ENCODE data around the gene FRMD6. TPM values are rescaled to one million over a fixed set of nuclear protein-coding genes. Genes with fewer than 3 reads are reported as not detected.

FRMD6 gene
- total RNA-seq, 1 donor from 2014 or later, result 136 TPM

DNA sequence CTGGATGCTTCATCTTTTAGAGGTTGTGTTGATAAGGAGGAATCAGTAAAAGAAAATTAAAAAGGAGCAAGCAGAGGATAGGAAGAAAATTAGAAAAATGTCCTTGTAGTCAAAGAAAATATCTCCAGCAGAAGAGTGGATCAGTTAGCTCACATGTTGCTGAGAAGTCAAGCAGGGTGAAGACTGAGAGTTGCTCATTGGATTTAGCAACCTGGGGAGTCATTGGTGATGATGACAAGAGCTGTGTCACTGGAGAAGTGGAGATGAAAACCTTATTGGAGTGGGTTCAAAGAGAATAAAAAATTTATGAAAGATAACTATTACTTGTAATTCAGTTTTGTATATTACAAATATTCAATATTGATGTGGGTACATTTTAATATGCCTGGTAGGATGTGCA, 9.8 kb downstream of the FRMD6 start:
- H3K27me3 ChIP-seq (ENCODE audit: control insufficient read depth, insufficient read depth, low read length), result no peaks in the 10 kb centered on the region
- TF ChIP-seq, protein P1, sequence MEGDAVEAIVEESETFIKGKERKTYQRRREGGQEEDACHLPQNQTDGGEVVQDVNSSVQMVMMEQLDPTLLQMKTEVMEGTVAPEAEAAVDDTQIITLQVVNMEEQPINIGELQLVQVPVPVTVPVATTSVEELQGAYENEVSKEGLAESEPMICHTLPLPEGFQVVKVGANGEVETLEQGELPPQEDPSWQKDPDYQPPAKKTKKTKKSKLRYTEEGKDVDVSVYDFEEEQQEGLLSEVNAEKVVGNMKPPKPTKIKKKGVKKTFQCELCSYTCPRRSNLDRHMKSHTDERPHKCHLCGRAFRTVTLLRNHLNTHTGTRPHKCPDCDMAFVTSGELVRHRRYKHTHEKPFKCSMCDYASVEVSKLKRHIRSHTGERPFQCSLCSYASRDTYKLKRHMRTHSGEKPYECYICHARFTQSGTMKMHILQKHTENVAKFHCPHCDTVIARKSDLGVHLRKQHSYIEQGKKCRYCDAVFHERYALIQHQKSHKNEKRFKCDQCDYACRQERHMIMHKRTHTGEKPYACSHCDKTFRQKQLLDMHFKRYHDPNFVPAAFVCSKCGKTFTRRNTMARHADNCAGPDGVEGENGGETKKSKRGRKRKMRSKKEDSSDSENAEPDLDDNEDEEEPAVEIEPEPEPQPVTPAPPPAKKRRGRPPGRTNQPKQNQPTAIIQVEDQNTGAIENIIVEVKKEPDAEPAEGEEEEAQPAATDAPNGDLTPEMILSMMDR (IDR thresholded peaks at IDR 0.05; ENCODE audit: insufficient read depth, low read length, severe bottlenecking), result no peak
- DNase-seq (ENCODE audit: low read depth) (no peak), FAIRE-seq (no peak)
- H3K4me3 ChIP-seq (ENCODE audit: low read depth, low read length), result no peak overlapping the region
- peaks cover 3% of the 10 kb centered on the region for H3K36me3 ChIP-seq (ENCODE audit: control insufficient read depth, insufficient read depth, low read length)

DNA sequence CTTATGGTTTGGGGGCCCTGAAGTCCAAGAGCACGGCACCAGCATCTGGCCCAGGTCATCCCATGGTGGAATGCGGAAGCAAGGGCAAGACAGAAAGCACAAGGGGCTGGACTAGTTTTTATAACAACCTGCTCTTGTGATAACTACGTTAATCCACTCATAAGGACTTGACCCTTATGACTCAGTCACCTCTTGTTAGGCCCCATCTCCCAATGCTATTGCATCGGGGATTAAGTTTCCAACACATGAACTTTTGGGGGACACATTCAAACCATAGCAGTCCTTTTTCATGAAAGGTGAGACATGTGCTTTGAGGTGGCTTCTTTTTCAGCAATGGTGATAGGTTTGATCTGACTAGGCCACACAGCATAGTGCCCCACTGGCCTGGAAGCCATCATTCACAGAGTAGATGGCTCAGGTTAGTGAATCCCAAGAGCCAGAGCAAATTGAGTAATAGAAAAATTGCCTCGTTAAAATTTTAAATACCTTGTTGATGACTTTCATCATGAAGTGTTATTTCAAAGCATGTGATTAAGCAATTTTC, 12.1 kb downstream of the FRMD6 start:
- Histone ChIP-seq H3K4me3 (ENCODE audit: low read depth, low read length) (no peak overlapping the region), H3K27me3 (ENCODE audit: control insufficient read depth, insufficient read depth, low read length) (no peaks in the 10 kb centered on the region), H3K36me3 (ENCODE audit: control insufficient read depth, insufficient read depth, low read length) (peaks cover 2% of the 10 kb centered on the region)
- no peak for FAIRE-seq
- TF ChIP-seq, protein P1 (IDR thresholded peaks at IDR 0.05; ENCODE audit: insufficient read depth, low read length, severe bottlenecking), result no peak
- DNase-seq (ENCODE audit: low read depth), result no peak

DNA sequence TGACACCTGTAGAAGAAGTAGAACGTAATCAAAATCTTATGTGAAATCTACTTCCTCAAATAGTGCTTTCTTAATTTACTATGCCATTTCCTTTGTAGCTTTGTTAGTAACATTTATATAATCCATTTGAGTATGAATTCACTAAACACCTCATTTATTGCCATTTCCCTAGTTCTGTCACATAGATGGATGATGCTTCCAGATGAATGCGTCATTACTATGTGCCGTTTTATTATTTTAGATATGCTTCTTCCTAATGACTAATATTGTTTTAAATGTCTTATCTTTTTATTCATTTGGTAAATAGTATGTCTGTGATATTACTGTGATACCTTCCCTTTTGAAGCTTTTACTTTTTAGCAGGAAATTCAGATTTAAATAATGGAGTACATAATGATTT, 14.4 kb downstream of the FRMD6 start:
- FAIRE-seq (no peak), DNase-seq (ENCODE audit: low read depth) (no peak)
- Histone ChIP-seq H3K27me3 (ENCODE audit: control insufficient read depth, insufficient read depth, low read length) (no peaks in the 10 kb centered on the region), H3K4me3 (ENCODE audit: low read depth, low read length) (no peak overlapping the region), H3K36me3 (ENCODE audit: control insufficient read depth, insufficient read depth, low read length) (peaks cover 3% of the 10 kb centered on the region)
- TF ChIP-seq, protein P1 (IDR thresholded peaks at IDR 0.05; ENCODE audit: insufficient read depth, low read length, severe bottlenecking), result no peak

DNA sequence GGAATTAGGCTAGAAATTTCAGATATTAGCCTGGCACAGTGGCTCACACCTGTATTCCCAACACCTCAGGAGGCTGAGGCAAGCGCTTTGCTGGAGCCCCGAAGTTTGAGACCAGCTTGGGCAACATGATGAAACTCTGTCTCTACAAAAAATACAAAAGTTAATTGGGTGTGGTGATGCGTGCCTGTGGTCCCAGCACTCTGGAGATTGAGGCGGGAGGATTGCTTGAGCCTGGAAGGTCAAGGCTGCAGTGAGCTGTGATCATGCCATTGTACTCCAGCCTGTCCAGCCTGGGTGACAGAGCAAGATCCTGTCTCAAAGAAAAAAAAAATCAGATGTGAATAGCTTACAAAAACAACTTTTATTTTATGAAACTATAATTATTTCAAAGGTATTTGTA, 15.1 kb downstream of the FRMD6 start:
- DNase-seq (ENCODE audit: low read depth) (no peak), FAIRE-seq (no peak)
- TF ChIP-seq, protein P1 (IDR thresholded peaks at IDR 0.05; ENCODE audit: insufficient read depth, low read length, severe bottlenecking), result no peak
- Histone ChIP-seq H3K36me3 (ENCODE audit: control insufficient read depth, insufficient read depth, low read length) (peaks cover 3% of the 10 kb centered on the region), H3K4me3 (ENCODE audit: low read depth, low read length) (no peak overlapping the region), H3K27me3 (ENCODE audit: control insufficient read depth, insufficient read depth, low read length) (no peaks in the 10 kb centered on the region)

DNA sequence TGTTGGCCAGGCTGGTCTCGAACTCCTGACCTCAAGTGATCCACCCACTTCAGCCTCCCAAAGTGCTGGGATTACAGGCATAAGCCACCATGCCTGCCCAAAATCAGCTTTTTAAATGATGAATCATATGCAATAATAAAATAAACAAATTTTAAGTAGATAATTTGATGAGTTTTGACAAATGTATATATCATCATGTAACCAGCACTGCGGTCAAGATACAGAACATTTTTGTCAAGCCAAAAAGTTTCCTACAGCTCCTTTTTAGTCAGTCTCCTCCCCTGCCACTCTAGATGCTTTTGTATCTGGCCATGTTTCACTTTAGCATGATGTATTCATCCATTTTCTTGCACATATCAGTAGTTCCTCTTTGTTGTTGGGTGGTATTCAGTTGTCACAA, 17.2 kb downstream of the FRMD6 start:
- H3K27me3 ChIP-seq (ENCODE audit: control insufficient read depth, insufficient read depth, low read length), result no peaks in the 10 kb centered on the region
- no peak for DNase-seq (ENCODE audit: low read depth)
- H3K36me3 ChIP-seq (ENCODE audit: control insufficient read depth, insufficient read depth, low read length), result peaks cover 3% of the 10 kb centered on the region
- no peak for FAIRE-seq
- H3K4me3 ChIP-seq (ENCODE audit: low read depth, low read length), result no peak overlapping the region
- TF ChIP-seq, protein P1 (IDR thresholded peaks at IDR 0.05; ENCODE audit: insufficient read depth, low read length, severe bottlenecking), result no peak

Data from bronchial epithelial cell (primary cell).